Measurements from ENCODE around the gene GAS7. TPM values are rescaled to one million over a fixed set of nuclear protein-coding genes. Genes with fewer than 3 reads are reported as not detected.
A peak's percentile ranks its signal among the peaks of the same experiment; 100 is the strongest.
"Not testable (repeated sequence)": the region's sequence is repeated elsewhere in the genome, so short reads cannot be mapped to it uniquely, and the experiment has no call there.

GAS7 gene
- polyA plus RNA-seq, 1 donor: 24.4 TPM

DNA sequence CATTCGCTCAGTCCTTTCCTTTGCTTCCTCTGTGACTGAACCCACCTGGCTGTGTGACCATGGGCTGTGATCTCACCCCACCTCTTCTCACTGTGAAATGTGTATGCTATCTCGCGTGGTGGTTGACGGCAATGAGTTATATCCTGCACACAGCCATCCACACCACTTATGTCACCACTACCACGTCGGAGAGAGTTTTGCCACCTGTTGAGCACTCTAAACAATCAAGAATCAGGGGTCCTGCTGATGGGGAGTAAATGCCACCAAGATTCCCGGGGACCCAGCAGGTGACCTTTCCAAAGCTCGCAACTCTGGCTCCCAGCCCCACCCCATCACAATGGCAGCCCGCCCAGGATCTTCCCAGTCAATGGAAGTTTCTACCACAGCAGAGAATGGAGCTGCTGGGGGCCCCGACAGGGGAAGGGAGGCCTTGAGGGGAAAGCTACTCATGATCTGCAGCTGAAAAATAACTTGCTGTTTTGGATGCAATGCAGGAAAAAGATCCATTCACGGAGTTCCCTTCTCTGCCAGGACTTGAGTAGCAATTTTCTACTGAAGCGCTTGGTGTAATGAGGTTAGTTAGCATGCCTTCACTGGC lies 267.2 kb downstream of the GAS7 start:
- H3K4me1 ChIP-seq (ENCODE audit: control insufficient read depth, insufficient read depth, low read length): no peaks in the 10 kb centered on the region
- no CpG with 5 or more reads among the region's 12 CpGs for WGBS (ENCODE audit: insufficient coverage, low lambda C conversion rate)
- no peaks in the 10 kb centered on the region for H3K9me3 ChIP-seq (ENCODE audit: control insufficient read depth, low read depth, low read length)
- H3K36me3 ChIP-seq (ENCODE audit: control insufficient read depth, insufficient read depth, low read length): no peaks in the 10 kb centered on the region
- H3K27ac ChIP-seq (ENCODE audit: low read length): no peak overlapping the region
- DNase-seq: no peak
- no peaks in the 10 kb centered on the region for H3K27me3 ChIP-seq (ENCODE audit: control insufficient read depth, insufficient read depth, low read length)
- H3K4me3 ChIP-seq (ENCODE audit: low read length): no peak overlapping the region

DNA sequence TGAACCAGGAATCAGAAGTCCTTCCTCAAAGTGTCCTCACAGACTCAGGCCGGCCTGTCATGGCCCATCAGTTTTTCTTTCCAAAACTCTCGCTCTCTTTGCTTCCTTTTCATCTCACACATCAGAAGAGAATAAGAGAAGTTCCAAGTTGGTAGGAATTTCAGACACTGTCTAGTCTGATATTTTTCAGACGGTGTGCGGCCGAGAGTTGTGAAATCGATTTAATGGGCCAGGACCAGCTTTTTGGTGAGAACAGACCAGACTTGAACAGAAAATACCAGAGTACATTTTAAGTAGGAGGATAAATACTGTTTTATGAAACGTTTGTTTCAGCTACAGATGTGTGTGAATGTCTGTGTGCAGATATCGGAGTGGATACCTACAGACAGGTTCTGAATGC lies 268.5 kb downstream of the GAS7 start:
- no peaks in the 10 kb centered on the region for H3K4me1 ChIP-seq (ENCODE audit: control insufficient read depth, insufficient read depth, low read length)
- no peaks in the 10 kb centered on the region for H3K9me3 ChIP-seq (ENCODE audit: control insufficient read depth, low read depth, low read length)
- WGBS (ENCODE audit: insufficient coverage, low lambda C conversion rate): 100% methylated on average over 1 of the region's 8 CpGs
- no peak for DNase-seq
- peaks cover 3% of the 10 kb centered on the region for H3K36me3 ChIP-seq (ENCODE audit: control insufficient read depth, insufficient read depth, low read length)
- no peak overlapping the region for H3K4me3 ChIP-seq (ENCODE audit: low read length)
- no peak overlapping the region for H3K27ac ChIP-seq (ENCODE audit: low read length)
- no peaks in the 10 kb centered on the region for H3K27me3 ChIP-seq (ENCODE audit: control insufficient read depth, insufficient read depth, low read length)

DNA sequence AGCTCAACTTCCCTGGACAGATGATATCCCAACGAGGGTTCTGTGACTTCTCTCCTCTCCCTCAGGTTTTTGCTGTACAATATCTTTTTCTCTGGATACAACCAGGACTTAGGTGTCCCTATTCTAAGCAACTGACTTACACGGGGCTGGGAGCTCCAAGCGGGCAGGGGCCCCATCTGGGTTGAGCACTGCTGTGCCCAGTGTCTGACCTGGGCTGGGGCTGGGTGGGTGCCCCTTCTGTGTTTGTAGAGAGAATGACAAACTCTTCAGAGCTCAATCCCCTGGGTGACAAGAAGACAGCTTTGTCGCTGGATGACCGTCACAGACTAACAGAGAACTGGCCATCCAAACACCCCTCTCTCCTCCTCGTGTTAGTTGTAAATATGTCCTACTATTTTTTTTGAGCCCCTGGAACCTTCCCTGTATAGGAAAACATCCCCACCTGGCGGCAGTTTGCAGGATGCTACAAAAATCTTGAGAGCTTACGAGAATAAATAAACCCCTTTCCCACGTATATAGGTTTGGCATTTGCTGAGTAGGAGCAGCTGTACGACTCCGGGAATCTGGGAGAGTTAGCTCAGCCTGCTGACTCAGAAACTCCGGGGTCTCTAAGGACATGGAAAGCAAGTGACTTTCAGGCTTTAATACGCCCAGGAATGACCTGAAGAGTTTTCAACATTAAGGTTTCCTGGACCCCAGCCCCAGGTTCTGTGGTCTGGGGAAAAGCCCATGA lies 269.6 kb downstream of the GAS7 start:
- peaks cover 4% of the 10 kb centered on the region for H3K36me3 ChIP-seq (ENCODE audit: control insufficient read depth, insufficient read depth, low read length)

DNA sequence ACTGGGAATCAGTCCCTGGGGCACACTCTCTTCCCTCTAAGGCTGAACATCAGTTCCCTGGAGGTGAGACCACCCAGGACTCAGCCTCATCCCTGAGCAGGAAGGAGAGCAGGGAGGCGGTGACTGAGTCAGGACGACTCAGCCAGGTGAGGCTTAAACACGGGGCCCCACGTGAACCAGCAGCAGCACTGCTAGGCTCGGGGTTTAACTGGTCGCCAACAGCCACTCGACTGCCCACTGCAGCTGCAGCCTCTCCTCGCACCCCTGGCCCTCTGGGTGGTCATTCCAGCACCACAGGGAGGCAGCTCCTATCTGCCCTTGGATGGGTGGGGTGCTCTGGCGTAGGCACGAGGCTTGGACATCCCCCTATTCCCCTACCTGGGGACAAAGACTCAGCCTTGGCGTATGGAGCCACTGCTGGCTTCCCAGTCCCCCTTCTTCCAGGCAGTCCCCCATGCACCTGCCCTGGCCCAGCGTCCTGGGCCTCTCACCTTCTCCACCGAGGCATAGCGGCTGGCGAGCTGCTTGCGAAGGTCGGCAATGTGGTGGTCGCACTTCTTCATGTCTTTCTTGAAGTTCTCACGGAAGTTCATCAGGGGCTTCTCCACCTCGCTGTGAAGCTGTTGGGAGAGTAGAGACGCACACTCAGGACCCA lies 272.1 kb downstream of the GAS7 start:
- WGBS (ENCODE audit: insufficient coverage, low lambda C conversion rate): no CpG with 5 or more reads among the region's 21 CpGs
- H3K4me3 ChIP-seq (ENCODE audit: low read length): no peak overlapping the region
- H3K27ac ChIP-seq (ENCODE audit: low read length): no peak overlapping the region
- no peaks in the 10 kb centered on the region for H3K27me3 ChIP-seq (ENCODE audit: control insufficient read depth, insufficient read depth, low read length)
- H3K4me1 ChIP-seq (ENCODE audit: control insufficient read depth, insufficient read depth, low read length): no peaks in the 10 kb centered on the region
- peaks cover 4% of the 10 kb centered on the region for H3K36me3 ChIP-seq (ENCODE audit: control insufficient read depth, insufficient read depth, low read length)
- DNase-seq: no peak
- H3K9me3 ChIP-seq (ENCODE audit: control insufficient read depth, low read depth, low read length): no peaks in the 10 kb centered on the region

More for the DNA sequence above, 269.6 kb downstream of the GAS7 start:
- Histone ChIP-seq H3K9me3 (ENCODE audit: control insufficient read depth, low read depth, low read length) (no peaks in the 10 kb centered on the region), H3K4me3 (ENCODE audit: low read length) (no peak overlapping the region), H3K4me1 (ENCODE audit: control insufficient read depth, insufficient read depth, low read length) (no peaks in the 10 kb centered on the region), H3K27me3 (ENCODE audit: control insufficient read depth, insufficient read depth, low read length) (no peaks in the 10 kb centered on the region), H3K27ac (ENCODE audit: low read length) (no peak overlapping the region)
- no CpG with 5 or more reads among the region's 13 CpGs for WGBS (ENCODE audit: insufficient coverage, low lambda C conversion rate)
- peak; percentile 38 to 51 for DNase-seq

DNA sequence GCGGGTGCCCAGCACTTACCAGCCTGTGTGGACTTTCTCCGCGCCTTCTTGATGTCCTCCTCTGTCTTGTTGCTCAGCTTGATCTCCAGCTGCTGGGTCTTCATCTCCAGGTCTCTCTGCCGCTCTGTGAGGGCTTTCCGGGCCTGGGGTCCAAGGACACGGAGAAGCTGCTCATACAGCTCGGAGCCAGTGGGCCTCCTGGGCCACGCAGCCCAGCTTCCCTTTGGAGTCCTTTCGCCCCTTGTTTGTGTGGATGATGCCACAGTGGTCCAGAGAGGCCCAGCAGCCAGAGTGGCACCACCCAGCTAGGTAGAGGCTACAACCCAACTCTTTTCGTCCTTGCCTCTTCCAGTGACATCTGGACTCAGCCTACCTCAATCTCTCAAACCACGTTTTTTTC lies 272.9 kb downstream of the GAS7 start:
- Histone ChIP-seq H3K9me3 (ENCODE audit: control insufficient read depth, low read depth, low read length) (no peaks in the 10 kb centered on the region), H3K4me3 (ENCODE audit: low read length) (no peak overlapping the region), H3K27me3 (ENCODE audit: control insufficient read depth, insufficient read depth, low read length) (no peaks in the 10 kb centered on the region), H3K27ac (ENCODE audit: low read length) (no peak overlapping the region), H3K4me1 (ENCODE audit: control insufficient read depth, insufficient read depth, low read length) (no peaks in the 10 kb centered on the region), H3K36me3 (ENCODE audit: control insufficient read depth, insufficient read depth, low read length) (peaks cover 4% of the 10 kb centered on the region)
- DNase-seq: no peak
- WGBS (ENCODE audit: insufficient coverage, low lambda C conversion rate): 100% methylated on average over 2 of the region's 11 CpGs

DNA sequence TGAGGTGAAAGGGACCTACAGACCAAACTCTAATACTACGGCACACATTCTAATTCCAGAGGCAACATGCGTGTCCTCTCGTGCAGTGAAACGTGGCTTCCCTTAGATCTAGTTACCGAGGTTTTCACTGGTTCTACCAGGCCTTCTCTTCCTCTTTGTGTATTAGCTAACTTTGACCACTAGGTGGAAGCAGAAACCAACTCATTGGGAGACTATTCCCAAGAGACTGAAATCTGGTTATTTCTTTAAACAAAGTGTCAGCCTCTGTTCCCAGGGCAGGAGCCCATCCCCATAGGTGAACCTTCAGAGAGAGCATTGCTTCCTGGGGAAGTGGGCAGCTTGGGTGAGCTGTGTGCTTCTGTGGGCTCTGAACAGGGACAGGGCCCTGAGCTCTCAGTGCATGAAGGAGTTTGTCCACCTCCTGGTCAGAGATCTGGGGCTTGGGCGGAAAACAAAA lies 273.6 kb downstream of the GAS7 start:
- no CpG with 5 or more reads among the region's 6 CpGs for WGBS (ENCODE audit: insufficient coverage, low lambda C conversion rate)
- no peak overlapping the region for H3K4me3 ChIP-seq (ENCODE audit: low read length)
- H3K27ac ChIP-seq (ENCODE audit: low read length): no peak overlapping the region
- DNase-seq: peak; percentile 47 to 56
- H3K36me3 ChIP-seq (ENCODE audit: control insufficient read depth, insufficient read depth, low read length): peaks cover 4% of the 10 kb centered on the region
- H3K27me3 ChIP-seq (ENCODE audit: control insufficient read depth, insufficient read depth, low read length): no peaks in the 10 kb centered on the region
- no peaks in the 10 kb centered on the region for H3K9me3 ChIP-seq (ENCODE audit: control insufficient read depth, low read depth, low read length)
- no peaks in the 10 kb centered on the region for H3K4me1 ChIP-seq (ENCODE audit: control insufficient read depth, insufficient read depth, low read length)

DNA sequence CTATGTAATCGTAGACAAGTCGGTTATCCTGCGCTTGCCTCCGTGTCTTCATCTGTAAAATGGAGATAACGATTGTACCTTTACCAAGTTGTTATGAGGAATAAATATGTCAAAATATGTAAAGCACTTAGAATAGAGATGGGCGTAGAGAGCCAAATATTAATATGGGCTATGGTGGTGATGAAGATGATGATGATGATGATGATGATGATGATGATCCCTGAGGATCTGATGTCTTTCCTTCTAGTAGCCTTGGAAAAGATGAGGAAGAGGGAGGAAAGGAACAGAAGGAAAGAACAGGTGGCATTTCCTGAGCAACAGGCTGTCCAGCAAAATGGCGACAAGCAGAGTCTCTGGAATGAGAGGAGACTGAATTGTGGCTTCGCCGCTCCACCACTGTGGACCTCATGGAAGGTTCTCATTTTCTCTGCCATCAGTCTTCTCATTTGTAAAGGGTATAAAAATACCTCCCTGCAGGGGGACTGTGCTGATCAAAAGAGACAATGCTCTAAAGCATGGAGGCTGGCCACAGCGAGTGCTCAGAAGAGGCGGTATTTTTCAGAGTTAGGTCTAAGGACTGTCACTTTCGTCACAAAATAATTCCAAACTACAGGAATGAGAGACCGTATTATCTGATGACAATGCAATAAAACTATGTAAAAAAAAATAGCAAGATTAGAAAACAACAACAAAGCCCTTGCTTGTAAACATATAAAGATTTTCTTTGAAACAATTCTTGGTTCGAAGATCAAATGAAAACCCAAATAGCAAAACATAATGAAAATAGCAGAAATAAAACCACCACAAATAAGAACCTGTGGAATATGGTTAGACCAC lies 276.2 kb downstream of the GAS7 start:
- no peaks in the 10 kb centered on the region for H3K4me1 ChIP-seq (ENCODE audit: control insufficient read depth, insufficient read depth, low read length)
- DNase-seq: no peak
- WGBS (ENCODE audit: insufficient coverage, low lambda C conversion rate): 97% methylated on average over 10 of the region's 14 CpGs
- H3K27ac ChIP-seq (ENCODE audit: low read length): no peak overlapping the region
- no peaks in the 10 kb centered on the region for H3K27me3 ChIP-seq (ENCODE audit: control insufficient read depth, insufficient read depth, low read length)
- peaks cover 10% of the 10 kb centered on the region for H3K36me3 ChIP-seq (ENCODE audit: control insufficient read depth, insufficient read depth, low read length)
- no peaks in the 10 kb centered on the region for H3K9me3 ChIP-seq (ENCODE audit: control insufficient read depth, low read depth, low read length)
- no peak overlapping the region for H3K4me3 ChIP-seq (ENCODE audit: low read length)

DNA sequence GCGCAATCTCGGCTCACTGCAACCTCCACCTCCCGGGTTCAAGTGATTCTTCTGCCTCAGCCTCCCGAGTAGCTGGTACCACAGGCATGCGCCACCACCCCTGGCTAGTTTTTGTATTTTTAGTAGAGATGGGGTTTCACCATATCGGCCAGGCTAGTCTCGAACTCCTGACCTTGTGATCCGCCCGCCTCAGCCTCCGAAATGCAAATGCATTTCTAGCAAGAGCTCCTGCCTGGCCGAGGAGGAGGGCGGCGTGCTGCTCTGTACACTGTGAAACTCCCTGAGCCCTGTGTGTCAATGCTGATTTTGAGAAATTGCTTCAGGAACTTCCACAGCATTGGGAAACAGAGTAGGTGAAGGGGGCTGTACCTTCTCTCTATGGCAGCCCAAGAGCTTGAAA lies 277.2 kb downstream of the GAS7 start:
- H3K4me3 ChIP-seq (ENCODE audit: low read length); DNase-seq; H3K4me1 ChIP-seq (ENCODE audit: control insufficient read depth, insufficient read depth, low read length); H3K27me3 ChIP-seq (ENCODE audit: control insufficient read depth, insufficient read depth, low read length); H3K9me3 ChIP-seq (ENCODE audit: control insufficient read depth, low read depth, low read length); H3K27ac ChIP-seq (ENCODE audit: low read length): not testable (repeated sequence)
- WGBS (ENCODE audit: insufficient coverage, low lambda C conversion rate): no CpG with 5 or more reads among the region's 13 CpGs
- peaks cover 12% of the 10 kb centered on the region for H3K36me3 ChIP-seq (ENCODE audit: control insufficient read depth, insufficient read depth, low read length)

DNA sequence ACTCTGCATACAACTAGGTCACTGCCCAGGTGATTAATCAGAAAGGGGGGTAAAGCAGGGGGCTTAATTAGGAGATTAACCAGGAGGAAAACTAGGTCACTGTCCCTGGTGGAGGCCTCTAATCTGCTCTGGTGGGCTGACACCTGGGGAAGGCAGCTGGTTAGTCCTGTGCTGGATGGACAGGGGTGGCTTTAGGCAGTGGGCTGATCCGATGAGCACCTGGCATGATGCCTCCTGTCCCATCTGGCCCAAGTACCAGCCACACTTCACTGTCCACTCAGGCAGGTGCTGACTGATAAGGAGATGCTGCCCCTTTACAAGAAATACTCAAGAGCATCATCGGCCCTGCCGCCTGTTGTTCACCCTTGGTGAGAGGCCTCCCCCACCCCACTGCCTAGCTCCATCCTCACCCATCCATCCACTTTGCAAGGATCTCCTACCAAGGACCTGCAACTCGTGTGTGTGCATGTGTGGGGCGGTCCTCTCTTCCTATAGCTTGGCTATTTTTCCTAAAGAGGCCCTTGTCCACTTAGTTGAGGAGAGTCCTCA lies 279.5 kb downstream of the GAS7 start:
- no peaks in the 10 kb centered on the region for H3K4me1 ChIP-seq (ENCODE audit: control insufficient read depth, insufficient read depth, low read length)
- no CpG with 5 or more reads among the region's 5 CpGs for WGBS (ENCODE audit: insufficient coverage, low lambda C conversion rate)
- H3K4me3 ChIP-seq (ENCODE audit: low read length): no peak overlapping the region
- no peaks in the 10 kb centered on the region for H3K9me3 ChIP-seq (ENCODE audit: control insufficient read depth, low read depth, low read length)
- DNase-seq: no peak
- H3K27me3 ChIP-seq (ENCODE audit: control insufficient read depth, insufficient read depth, low read length): no peaks in the 10 kb centered on the region
- no peak overlapping the region for H3K27ac ChIP-seq (ENCODE audit: low read length)
- peaks cover 15% of the 10 kb centered on the region for H3K36me3 ChIP-seq (ENCODE audit: control insufficient read depth, insufficient read depth, low read length)

DNA sequence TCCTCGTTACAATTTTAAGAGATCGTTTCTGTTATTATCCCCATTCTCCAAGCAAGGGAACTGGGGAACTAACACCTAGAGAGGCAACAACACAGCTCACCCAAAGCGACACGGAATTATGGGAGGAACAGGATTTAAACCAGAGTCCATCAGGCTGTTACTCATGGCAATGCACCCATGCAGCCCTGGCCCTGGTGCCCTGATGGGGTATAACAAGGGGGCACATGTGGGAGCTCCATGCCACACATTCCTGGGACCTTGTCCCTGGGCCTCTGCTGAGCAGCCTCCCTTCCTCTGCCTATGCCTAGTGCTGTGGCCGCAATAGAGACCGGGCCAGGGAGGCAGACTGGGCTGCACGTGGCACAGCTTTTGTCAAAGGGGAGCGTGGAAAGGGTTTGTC lies 280.1 kb downstream of the GAS7 start:
- no peaks in the 10 kb centered on the region for H3K4me1 ChIP-seq (ENCODE audit: control insufficient read depth, insufficient read depth, low read length)
- peaks cover 15% of the 10 kb centered on the region for H3K36me3 ChIP-seq (ENCODE audit: control insufficient read depth, insufficient read depth, low read length)
- no peak overlapping the region for H3K27ac ChIP-seq (ENCODE audit: low read length)
- no peaks in the 10 kb centered on the region for H3K27me3 ChIP-seq (ENCODE audit: control insufficient read depth, insufficient read depth, low read length)
- no peak overlapping the region for H3K4me3 ChIP-seq (ENCODE audit: low read length)
- DNase-seq: no peak
- H3K9me3 ChIP-seq (ENCODE audit: control insufficient read depth, low read depth, low read length): no peaks in the 10 kb centered on the region
- no CpG with 5 or more reads among the region's 8 CpGs for WGBS (ENCODE audit: insufficient coverage, low lambda C conversion rate)

All from large intestine (tissue), 3 donors.